HG03575 (cell line): ENCODE data around the gene PTH1R.

Experiments used
- ATAC-seq: cut with Tn5 transposase; IDR thresholded peaks from one replicate; pipeline ENCODE4 v1.9.1; 2021; ENCODE audit not compliant: unreplicated experiment, insufficient number of reproducible peaks, low FRiP score; ENCODE audit errors: extremely low read depth

PTH1R gene

GRCh38 chr3:46861605-46862368, 15.7 kb upstream of the PTH1R start:
- no peak for ATAC-seq

GRCh38 chr3:46862369-46863025, 15.0 kb upstream of the PTH1R start:
- ATAC-seq: no peak

- ATAC-seq: no peak
Observed at GRCh38 chr3:46863261-46863782, 14.2 kb upstream of the PTH1R start, which contains the start of gene MYL3. Gene MYL3, minus strand, starts transcription at chr3:46863444. Its CDS starts 54 bp downstream, at chr3:46863390.

- ATAC-seq: no peak
Observed at GRCh38 chr3:46864061-46864881, 13.2 kb upstream of the PTH1R start.

GRCh38 chr3:46865031-46865507, 12.5 kb upstream of the PTH1R start:
- no peak for ATAC-seq

- no peak for ATAC-seq
Observed at GRCh38 chr3:46865546-46865945, 12.0 kb upstream of the PTH1R start.

- ATAC-seq: no peak
Observed at GRCh38 chr3:46866032-46866595, 11.4 kb upstream of the PTH1R start.

GRCh38 chr3:46866720-46867549, 10.6 kb upstream of the PTH1R start:
- ATAC-seq: no peak

GRCh38 chr3:46867550-46867898, 10.0 kb upstream of the PTH1R start:
- no peak for ATAC-seq

- ATAC-seq: no peak
Observed at GRCh38 chr3:46868287-46868686, 9.2 kb upstream of the PTH1R start.

GRCh38 chr3:46868948-46869347, 8.6 kb upstream of the PTH1R start:
- ATAC-seq: no peak

GRCh38 chr3:46869440-46869839, 8.1 kb upstream of the PTH1R start:
- ATAC-seq: no peak

GRCh38 chr3:46870651-46871050, 6.9 kb upstream of the PTH1R start:
- no peak for ATAC-seq

- ATAC-seq: no peak
Observed at GRCh38 chr3:46871222-46871621, 6.3 kb upstream of the PTH1R start.

- ATAC-seq: no peak
Observed at GRCh38 chr3:46873521-46873920, 4.0 kb upstream of the PTH1R start.

GRCh38 chr3:46874430-46874829, 3.1 kb upstream of the PTH1R start:
- ATAC-seq: no peak

GRCh38 chr3:46875560-46875959, 2.0 kb upstream of the PTH1R start:
- no peak for ATAC-seq
